GM18519 (cell line): Measurements from ENCODE around the gene UBE2R2.
"Not testable (repeated sequence)": the region's sequence is repeated elsewhere in the genome, so short reads cannot be mapped to it uniquely, and the experiment has no call there.

Source experiments
- ATAC-seq: cut with Tn5 transposase; IDR thresholded peaks from one replicate; pipeline ENCODE4 v1.9.1; 2021; ENCODE audit warnings: mild to moderate bottlenecking, moderate library complexity; ENCODE audit not compliant: unreplicated experiment, low FRiP score

The UBE2R2 gene

DNA sequence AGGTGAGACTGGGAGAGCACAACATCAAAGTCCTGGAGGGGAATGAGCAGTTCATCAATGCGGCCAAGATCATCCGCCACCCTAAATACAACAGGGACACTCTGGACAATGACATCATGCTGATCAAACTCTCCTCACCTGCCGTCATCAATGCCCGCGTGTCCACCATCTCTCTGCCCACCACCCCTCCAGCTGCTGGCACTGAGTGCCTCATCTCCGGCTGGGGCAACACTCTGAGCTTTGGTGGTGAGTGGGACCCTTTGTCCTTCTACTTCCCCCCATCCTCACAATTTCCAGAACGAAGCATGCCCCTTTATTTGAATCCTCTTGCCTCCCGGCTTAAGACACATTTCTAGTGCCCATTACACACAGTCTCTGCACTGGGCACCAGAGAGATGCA is 19.1 kb upstream of the UBE2R2 start:
- ATAC-seq, result no peak

DNA sequence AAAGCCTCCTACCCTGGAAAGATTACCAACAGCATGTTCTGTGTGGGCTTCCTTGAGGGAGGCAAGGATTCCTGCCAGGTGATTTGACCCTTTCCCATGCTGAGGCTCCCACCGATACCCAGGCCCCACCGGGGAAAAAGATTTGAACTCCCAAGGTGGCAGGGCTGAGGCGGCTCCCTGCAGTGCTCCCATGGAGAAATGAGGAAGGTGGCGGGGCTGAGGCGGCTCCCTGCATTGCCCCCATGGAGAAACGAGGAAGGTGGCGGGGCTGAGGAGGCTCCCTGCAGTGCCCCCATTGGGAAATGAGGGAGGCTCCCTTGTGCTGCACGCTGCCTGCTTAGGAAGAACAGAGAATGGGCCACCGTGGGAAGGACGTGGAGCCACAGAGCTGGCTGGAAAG is 18.4 kb upstream of the UBE2R2 start:
- no peak for ATAC-seq

DNA sequence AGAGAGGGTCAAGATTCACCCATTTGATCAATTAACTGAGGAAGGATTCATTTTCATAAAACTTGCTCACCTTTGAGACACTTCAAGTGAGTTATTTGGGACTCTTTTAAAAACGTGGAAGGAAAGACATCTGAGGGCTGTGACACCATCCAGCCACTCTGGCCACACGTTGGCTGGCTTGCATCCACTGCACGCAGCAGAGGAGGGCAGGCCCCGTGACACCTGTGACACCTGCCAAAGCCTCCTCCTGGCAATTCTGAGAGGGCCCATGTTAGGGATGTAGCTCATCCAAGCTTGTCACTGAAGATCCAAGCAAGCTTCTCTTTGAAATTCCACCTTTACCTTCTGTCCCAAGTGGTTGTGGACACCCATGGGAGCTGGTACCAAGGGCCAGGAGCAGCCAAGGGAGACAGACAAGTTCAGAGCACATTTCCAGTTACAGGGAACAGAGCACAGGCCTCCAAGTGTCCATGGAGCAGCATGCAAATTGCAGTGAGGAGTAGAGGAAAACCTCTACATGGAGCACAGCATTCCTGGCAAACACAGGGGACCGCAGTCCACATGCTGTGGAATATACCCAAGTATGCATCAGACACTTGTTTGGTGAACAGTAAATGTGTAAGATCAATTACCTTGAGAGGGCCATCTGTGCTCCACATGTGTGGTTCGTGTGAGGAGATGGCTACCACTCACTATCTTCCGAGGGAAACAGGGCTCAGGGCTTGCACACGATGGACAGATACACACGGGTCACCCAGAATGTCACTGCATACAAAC is 16.8 kb upstream of the UBE2R2 start:
- no peak for ATAC-seq

DNA sequence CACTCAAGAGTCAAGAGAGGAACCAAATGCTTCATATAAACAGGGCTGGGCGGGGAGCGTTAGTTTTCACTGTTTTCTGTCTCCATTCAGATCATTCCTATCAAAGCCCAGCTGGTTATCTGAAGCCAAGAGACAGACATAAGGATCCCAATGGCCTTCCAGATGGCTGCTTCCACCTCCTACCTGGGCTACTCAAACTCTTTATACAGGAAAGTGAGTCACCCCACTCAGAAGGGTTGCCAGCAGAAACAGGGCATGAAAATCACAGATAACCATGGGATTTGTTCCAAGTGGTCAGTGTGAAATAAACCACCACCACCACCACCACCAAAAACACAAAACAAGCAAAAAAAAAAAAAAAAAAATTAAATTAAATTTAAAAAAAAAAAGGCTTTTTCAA is 16.1 kb upstream of the UBE2R2 start:
- no peak for ATAC-seq

DNA sequence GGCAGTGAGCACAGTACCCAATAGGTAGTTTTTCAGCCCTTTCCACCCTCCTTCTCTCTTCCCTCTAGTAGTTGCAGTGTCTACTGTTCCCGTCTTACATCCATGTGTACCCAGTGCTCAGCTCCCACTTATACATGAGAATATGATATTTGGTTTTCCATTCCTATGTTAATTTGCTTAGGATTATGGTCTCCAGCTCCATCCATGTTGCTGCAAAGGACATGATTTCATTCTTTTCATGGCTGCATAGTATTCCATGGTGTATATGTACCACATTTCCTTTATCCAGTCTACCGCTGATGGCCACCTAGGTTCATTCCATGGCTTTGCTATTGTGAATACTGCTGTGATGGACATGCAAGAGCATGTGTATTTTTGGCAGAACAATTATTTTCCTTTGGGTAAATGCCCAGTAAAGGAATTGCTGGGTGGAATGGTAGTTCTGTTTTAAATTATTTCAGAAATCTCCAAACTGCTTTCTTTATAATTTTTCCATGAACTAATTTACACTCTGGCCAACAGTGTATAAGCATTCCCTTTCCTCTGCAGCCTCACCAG is 14.9 kb upstream of the UBE2R2 start:
- ATAC-seq, result not testable (repeated sequence)

DNA sequence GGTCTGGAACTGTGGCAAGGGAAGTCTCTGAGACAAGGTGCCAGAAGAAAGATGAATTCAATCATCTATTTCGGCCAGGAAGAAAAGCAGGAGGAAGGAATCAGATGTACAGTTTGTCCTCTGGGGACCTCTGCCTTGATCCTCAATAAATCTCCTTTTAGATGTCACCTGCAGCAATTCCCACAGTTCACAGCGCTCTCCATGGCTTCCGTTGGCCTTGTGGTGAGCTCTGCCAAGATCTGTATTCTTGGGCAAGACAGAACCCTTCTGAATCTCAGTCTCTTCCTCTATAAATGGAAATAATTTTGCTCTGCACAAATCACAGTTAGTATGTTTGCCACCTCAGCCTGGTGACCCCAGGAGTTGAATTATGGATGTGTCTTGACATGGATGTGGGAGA is 12.8 kb upstream of the UBE2R2 start:
- not testable (repeated sequence) for ATAC-seq

DNA sequence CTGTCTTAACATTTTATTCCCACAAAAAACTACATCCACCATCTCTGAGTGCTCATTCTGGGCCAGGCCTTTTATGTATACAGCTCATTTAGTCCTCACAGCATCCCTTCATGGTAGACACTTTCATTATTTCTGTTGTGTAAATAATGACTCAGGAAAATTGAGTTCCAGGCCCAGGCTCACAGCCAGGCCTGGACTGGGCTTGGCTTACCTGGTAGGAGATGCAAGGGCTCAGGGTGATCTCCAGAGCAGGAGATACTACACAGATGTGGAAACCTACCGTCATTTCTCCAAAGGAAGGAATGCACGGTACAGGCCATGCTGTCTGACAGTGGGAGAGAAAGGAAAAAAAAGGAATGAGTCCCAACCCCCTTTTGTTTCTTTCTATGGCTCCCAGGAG is 9.8 kb upstream of the UBE2R2 start:
- not testable (repeated sequence) for ATAC-seq

DNA sequence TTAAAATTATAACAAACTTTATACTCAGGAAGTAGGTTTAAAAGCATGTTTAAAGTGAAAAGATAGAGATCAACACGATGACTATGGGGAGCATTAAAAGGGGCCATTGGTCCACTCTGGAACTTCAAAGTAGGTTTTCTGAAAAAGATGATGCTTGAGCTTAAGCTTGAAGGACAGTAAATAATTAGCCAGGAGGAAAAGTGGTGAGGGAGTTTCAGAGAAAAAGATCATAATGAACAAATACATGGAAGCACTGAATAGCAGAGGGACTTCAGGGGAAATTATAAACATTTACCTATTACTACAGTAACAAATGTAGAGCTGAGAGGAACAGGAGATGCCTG is 8.0 kb upstream of the UBE2R2 start:
- ATAC-seq, result not testable (repeated sequence)

DNA sequence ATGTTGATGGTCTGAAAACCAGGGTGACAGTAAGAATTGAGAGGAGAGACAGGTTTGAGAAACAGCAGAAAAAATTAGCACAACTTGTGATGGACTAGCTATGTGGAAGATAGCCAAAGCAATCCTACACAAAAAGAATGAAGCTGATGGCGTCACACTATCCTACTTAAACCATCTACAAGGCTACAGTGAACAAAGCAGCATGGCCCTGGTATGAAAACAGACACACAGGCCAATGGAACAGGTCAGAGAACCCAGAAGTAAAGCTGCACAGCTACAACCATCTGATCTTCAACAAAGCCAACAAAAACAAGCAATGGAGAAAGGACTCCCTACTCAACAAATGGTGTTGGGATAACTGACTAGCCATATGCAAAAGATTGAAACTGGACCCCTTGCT is 7.5 kb upstream of the UBE2R2 start:
- no peak for ATAC-seq

DNA sequence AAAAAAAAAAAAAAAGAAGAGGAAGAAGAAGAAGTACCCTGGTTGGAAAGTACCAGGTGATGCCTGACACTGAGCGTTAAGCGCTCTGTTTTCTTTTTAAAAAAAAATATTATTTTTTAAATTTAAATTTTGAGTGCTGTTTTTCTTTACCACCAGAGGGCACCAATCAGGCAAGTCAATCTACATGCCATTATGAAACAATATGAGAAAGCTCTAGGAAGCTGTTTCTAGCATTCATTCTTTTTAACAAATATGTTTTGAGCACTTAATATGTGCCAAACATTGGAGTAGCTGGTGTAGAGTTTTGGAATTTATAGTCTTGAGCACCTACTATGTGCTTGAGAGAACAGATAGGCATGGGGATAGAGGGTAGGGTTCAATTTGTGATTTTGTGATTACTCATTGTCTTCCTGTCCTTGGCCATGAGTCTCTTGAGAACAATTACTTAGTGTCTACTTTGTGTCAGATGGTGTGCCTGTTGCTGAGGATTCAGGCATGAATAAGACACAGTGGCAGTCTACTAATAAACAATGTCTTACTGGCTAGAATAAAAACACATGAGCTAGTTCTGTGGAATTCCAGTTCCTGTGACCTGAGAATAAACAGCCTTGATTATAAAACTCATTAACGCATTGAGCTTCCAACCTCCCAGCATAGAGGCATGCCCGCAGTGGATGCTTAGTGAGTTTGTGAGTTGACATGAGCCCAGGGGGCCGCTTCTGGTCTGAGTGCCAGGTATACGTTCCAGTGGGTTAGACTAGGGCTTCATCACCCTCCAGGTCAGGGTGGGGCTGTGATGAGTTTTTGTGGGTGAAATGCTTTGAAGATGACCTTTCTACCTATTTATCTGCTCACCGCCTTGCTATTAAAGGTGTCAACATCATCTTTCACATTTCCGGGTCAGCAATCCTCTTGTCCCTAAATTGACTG is 3.0 kb upstream of the UBE2R2 start:
- ATAC-seq, result no peak

DNA sequence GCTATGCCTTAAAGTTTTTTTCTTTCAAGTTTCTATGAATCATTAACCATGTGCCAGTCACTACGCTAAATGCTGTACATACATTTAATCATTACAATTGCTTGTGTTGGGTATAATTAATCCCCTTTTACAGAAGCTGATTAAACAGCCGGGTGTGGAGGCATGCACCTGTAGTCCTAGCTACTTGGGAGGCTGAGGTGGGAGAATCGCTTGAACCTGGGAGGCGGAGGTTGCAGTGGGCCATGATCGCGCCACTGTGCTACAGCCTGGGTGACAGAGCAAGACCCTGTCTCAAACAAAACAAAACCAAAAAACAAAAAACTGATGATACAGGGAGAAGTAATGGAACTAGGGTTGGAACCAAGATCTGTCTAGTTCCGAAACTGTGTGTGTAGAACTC is 1.2 kb upstream of the UBE2R2 start:
- no peak for ATAC-seq

DNA sequence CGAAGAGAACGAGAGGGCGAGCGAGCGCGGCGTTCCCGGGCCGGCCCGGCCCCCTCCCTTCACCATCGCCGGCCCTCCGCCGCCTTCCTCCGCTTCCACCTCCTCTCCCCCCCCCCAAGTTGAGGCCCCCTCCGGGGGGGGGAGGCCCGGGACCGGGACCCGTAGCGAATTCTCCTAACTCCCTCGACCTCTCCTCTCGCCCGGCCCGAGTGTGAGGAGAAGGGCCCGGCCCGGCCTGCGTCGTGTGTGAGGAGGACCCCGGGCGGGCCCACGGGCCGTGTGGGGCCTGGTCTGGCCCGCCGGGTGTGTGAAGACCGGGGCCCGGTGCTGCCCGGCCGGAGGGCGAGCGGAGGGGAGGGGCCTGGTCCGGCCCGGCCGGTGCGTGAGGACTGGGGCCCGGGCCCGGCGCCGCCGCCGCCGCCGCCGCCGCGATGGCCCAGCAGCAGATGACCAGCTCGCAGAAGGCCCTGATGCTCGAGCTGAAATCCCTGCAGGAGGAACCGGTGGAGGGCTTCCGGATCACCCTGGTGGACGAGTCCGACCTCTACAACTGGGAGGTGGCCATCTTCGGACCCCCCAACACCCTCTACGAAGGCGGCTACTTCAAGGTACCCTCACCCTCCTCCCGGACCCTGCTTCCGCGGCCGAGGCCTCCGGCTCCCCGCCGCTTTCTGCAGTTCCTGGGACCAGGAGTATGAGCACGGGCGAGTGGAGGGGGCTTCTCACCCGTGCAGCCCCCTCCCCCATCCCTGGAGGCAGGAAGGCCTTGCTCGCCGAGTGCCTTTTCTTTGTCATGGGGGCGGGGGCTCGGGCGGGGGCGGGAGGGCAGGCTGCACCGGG is 587 bp downstream of the UBE2R2 start:
- ATAC-seq, result no peak

DNA sequence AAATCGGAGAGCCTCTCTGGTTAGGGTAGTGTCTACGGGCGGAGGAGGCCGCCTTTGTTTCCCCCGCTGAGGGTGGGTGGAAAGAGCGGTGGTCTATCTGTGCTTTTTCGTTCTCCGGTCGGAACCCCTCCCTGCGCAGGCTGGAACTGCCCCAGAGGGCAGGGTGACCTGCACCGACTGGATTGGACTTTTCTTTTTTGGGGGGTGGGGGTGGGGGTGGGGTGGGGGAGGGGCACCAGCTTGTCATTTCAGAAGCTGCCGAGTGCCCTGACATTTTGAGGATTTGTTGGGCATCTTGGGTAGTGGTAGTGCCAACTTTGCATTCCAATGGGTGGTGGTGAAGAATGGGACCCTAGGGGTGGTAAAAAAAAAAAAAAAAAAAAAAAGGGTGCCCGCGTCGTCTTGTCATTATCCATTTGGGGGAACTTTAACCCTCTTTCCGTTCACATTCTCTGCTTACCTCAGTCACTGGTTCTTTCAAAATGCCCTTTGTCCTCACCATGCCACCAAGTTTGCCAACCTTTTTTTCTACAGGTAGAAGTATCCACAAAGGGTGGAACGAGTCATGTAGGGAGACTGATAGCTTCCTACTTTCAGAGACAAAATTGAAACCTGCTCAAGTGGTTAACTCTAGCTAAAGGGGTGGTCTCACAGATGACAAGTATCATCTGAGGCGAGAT is 1.3 kb downstream of the UBE2R2 start:
- no peak for ATAC-seq

DNA sequence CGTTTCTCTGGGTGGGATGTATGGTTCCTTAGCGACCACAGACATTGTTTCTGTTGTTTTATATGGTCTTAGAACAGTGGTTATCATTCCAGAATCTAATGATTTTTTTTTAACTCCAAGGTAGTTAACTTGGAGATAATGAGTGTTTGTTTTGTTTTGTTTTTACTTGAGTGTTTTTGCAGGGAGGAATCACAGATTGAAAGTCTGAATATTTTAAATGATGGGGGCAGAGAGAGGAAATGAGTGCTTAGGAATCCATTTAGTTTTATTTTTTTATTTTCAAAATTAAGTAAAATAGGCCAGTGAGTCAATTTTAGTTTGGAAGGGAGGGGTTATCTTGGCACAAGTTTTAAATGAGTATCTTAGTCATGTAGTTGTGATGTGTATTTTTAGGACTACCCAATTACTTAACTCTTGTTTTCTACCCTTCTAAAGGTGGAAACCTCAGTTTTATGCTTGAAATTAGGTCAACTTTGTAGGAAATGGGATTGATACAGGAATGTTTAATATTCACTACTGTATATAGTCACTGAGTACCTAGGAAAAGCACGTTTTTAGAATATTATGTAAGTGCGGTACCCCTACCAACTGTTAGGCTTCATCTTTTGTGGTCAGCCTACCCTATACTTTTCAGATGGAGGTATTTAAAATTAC is 2.0 kb downstream of the UBE2R2 start:
- no peak for ATAC-seq

DNA sequence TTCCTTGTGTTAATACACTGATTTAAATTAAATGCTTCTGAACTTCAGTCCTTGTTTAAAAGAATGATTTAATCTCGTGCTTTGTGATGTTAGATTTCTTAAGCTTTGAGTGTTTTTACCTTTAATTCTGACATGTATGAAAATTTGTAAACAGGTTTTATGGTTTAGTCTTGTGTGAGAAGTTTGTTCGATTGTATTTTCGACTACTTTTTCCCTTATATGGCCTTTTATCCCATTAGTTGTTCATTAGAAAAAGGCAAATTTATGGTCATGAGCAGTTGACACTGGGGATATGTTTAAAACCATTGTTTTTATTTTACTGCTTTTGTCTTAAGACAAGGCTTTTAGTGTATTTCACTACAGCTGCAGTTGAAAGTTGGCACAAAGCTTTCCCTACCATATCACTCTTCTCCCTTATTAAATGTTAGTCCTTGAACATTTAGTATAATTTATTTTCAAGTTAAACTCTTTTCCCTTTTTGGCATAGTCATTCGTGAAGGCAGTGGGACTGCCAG is 3.3 kb downstream of the UBE2R2 start:
- no peak for ATAC-seq

DNA sequence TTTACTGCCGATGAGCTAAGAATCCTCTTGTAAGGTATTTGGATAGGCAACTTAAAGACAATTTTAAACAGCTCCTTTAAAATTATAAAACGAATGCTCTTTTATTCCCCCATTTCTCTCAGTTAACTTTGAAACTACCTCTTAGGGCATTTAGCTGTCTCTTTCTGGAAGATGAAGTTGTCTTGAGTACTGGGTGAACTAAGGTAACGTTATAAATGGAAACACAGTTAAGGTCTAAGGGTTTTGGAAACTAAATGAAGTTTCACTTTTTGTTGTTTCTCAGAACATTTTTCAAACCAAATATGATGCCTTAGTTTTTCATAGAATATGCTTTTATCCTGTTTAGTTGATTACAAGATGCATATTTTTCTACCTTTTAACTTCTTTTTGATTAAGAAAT is 6.8 kb downstream of the UBE2R2 start:
- no peak for ATAC-seq

DNA sequence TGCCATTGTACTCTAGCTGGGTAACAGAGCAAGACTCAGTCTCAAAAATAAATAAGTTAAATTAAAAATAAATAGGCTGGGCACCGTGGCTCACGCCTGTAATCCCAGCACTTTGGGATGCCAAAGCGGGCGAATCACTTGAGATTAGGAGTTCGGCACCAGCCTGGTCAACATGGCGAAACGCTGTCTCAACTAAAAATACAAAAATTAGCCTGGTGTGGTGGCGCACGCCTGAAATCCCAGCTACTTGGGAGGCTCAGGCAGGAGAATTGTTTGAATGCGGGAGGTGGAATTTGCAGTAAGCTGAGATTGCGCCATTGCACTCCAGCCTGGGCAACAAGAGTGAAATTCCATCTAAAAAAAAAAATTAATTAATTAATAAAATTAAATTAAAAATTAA is 10.3 kb downstream of the UBE2R2 start:
- not testable (repeated sequence) for ATAC-seq

DNA sequence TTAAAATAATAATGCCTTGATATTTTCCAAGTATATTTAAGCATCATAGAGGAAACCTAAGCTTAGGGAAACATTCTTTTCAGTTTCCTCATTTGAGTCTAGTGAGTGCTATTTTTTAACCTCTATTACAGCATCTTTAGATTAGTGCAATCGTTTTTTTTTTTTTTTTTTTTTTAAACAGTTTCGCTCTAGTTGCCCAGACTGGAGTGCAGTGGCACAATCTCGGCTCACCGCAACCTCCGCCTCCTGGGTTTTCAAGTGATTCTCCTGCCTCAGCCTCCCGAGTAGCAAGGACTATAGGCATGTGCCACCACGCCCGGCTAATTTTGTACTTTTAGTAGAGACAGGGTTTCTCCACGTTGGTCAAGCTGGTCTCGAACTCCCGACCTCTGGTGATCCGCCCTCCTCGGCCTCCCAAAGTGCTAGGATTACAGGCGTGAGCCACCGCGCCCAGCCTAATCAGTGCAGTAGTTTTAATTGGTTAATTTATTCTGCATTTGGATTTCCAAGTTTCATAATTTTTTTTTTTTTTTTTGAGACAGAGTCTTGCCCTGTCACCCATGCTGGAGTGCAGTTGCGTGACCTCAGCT is 12.8 kb downstream of the UBE2R2 start:
- not testable (repeated sequence) for ATAC-seq
